IPS DF 4.7 (cell line): Measurements from ENCODE around the gene SMAD7.

Experiments
- DNase-seq: peaks from one replicate; pipeline ENCODE4 v3.0.0-alpha.2; 2013; ENCODE audit warnings: low spot score; ENCODE audit errors: extremely low read depth

SMAD7 gene

DNA sequence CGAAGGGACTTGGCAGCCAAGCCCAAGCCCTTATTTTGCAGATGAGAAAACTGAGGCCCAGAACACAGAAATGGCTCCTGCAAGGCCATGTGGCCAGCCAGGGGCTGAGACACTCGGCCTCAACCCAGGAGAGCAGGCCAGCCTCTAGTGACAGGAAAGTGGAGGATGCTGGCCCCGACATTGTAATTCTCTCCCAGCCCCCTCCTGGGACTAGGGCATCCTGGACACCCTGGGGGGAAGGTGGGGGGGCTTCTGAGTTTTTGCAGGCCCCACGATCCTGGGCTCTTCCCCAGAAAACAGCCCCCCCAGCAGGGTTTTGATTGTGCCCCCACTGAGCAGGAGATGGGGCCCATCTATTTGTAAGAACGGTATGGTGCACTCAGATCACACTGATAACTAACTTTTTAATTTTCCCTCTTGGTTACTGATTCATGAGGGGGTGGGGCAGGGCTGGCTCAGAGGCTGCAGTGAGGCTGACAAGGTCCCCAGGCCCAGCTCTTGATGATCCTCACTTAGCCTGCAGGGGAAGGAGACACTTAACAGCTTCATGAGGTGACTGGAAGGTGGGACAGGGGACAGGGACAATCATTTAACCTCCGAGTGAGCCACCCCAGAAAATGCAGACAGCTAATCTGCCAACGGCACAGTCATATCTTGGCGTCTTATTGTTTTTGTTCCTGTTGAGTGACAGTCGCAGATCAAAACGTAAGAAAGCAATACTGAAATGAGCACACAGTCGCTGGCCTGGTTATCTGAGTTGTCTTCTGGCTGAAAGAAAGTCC lies 18.9 kb downstream of the SMAD7 start:
- no peak for DNase-seq

DNA sequence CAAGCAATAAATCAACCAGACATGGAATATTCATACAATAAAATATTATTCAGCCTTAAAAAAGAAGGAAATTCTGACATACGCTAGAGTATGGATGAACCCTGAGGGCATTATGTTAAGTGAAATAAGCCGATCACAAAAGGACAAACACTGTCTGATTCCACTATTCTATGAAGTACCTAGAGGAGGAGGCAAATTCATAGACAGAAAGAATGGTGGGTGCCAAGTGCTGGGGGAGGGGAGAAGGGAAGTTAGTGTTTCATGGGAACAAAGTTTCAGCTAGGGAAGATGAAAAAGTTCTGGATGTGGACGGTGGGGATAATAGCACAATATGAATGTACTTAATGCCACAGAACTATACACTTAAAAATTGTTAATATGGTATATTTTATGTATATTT lies 19.8 kb downstream of the SMAD7 start:
- no peak for DNase-seq

DNA sequence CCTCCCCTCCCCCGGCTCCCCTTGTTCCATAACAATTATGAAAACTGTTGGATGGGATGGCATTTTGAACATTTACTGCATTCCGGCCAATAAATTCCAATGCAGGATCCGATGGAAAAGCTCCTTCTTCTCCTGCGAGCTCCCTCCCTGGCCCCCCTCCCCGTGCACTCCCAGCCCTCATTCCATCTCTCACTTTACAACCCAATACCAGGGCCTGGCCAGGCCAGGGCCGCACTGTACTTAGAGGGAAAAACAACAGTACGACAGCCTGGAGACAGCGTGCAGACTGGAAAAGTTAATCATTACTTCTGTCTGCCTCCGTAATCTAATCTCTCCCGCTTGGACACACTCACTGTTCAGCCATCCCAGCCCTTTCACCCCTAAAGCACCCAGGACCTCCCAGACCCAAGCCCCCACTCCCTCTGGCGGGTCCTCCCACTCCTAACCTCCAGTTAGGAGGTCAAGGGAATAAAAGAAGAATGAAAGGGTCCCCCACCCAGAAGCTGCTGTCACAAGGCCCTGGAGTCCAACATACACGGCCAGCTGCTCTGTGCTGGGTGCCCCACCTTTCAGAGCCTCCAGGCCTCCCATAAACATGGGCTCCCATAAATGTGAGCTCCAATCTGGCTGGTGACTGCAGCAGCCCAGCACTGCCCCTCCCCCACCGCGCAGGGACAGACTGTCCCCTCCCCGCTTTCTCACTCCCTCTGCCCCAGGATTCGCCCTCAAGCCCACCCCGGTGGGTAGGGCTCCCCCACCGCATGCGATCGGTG lies 20.6 kb downstream of the SMAD7 start:
- no peak for DNase-seq

DNA sequence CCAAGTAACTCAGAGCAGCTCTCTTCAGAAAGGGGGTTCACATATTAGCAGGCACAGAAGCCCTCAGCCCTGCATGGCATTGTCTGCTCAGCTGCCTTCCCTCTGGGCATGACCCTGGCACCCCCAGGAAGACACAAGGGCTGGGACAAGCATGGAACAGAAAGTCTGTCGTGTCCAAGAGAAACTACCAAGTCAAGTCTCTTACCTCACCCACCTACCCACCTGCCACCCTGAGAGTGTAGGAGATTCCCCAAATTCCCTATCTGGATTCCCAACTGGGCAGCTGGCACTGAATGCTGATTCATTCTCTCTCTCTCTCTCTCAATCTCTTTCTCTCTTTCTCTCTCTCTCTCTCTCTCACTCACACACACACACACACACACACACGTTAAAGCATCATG lies 21.6 kb downstream of the SMAD7 start:
- DNase-seq, result no peak

DNA sequence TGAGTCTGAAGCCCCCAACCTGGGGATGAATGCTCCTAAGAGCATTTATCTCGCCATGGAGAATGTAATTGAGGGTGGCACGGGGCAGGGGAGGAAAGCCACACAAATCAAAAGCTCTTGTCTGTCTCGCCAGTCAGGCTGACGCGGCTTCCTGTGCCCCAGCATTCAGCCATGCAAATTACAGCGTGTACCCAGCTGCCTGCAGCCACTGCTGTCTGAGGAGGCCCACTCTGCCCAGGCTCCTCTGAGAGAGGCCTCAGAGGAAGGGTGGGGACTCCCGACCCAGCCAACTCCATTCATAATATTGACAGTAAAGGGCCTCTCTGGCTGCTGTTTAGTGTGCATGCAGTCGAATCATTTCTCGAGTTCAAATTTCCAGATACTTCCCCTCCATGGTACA lies 22.0 kb downstream of the SMAD7 start:
- no peak for DNase-seq

DNA sequence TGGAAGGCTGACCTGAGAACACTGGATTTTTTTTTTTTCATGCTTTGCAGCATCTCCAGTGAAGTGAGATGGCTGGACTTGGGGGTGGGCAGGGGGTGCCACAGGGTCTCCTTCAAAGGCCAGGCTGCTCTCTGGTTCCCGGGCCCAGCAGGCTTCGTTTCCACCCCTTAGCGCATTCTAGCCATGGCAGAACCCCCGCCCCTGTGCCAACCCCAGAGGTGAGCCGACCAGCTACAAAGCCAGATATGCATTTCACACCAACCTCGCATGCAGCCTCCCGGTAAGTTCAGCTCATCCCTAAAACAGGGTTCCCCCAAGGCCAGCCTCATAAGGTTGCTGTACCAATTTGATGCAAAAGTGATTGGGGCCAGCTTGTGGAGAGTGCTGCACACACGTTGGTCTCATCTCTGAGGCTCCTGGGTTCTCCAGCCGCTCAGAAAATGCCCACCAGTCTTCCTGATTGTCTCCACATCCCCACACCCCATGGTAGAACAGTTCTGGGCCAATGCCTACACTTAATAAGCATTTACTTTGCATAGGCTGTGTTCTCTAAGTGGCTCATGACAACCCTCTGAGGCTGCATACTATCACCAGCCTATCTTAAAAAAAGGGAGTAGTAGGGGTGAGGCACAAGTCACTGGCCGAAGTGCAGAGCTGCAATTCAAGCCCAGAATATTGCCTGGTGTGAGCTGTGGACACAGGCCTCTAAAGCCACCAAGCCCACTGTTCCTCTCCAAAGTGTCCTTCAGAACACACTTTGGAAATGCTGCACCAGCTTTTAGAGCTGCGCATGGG lies 23.3 kb downstream of the SMAD7 start:
- DNase-seq, result no peak

DNA sequence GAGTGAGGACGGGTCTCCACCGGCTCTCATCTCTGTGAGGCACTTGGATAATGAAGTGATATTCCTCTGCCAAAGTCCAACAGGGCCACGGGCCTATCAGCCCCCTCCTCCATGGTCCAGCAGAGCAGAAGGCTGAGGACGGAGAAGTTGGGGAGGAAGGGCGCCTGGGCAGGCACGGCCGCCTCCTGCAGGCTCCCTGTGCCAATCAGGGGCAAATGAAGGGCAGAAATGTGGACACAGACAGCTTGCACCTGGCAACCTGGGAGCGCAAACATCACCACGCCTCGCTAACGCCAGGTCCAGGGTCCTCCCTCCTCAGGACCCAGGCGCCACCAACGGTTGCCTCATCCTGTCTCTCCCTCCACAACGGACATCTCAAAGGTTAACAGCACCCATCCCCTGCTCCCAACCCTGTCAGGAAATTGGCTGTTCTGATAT lies 24.3 kb downstream of the SMAD7 start:
- no peak for DNase-seq

DNA sequence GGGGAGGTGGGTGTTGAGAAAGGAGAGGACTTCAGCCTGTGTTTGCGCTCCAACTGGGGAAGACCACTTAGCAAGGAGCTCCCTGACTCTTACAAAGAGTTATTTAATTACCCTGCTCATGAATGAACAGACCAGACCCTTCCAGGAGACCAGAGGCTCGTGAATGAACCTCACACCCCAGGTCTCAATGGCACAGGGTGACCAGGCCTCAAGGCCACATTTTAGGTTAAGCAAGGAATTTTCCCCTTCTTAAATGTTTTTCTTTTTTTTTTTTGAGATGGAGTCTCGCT lies 25.3 kb downstream of the SMAD7 start:
- DNase-seq, result no peak

DNA sequence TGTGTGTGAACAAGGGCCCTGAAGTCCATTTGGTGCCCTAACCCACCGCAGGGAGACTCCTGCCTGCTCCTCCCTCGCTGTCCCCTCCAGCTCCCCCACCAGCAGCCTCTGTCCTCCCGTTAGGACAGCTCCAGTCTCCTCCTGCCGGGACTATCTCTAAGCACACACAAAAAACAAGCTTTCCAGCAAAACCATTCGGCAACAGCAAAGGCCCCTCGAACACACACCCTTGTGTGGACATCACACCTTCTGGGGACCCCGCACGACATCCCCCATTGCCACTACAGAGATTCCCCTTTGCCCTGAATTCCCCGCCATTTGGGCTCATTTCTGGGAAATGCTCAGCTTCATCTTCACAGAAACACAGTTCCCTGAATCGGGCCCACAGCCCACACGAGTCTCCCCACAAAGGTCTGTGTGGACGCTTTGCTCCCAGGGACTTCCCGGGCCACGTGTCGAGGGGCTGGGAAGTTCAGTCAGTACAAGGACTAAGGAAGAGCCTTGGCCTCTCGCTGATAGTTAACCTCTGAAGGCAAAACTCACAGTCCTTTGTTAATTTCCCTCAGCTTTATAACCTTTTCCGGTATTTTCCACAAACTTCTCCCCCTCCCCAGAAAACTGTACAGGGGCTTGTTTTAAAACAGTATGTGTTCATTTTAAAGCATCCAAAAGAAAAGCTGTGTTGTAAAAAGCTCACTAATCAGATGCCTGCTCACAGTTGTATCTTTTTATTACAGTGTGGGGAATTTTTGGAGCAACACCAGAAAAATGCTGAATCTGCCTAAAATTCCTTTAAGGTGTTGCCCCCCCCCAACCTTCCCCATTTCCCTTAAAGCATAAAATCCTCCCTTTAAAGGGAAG lies 25.9 kb downstream of the SMAD7 start:
- no peak for DNase-seq

DNA sequence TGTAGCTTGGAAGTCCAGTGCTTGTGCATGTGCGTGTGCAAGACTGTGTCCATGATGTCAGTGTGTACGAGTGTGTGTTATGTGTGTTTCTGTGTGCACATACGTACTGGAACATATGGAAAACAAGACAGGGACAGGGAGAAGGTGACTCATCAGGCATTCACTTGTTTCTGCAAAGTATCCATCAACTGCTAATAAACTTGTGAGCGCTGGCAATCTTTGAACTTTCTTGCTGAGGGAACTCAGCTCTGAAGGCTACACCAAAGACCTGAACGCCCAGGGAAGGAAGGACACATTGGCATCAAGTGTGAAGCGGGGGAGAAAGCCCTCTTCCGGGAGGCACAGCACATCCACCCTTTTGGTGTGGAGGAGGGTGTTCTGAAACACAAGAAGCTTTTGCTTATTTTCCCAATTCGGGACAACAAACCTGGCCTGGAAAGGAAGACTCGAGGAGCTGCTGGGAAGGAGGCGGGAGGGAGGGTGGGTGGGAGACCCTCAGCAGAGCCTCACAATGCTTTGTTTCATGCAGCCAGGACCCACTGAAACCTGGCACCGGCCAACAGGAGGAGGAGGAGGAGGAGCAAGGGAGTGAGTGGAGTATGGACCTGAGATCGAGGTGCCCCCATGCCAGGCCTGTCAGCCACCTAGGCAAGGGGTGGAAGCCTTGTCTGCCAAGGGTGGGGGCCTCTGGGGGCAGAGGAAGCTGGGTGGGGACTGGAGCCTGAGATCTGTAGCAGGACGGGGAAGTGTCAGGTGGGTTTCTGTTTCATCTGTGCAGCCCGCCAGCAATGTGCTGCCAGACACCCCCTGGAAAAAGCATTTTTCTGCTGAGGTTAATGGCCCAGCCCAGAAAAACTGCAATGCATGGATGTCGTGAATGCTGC lies 26.8 kb downstream of the SMAD7 start:
- no peak for DNase-seq

DNA sequence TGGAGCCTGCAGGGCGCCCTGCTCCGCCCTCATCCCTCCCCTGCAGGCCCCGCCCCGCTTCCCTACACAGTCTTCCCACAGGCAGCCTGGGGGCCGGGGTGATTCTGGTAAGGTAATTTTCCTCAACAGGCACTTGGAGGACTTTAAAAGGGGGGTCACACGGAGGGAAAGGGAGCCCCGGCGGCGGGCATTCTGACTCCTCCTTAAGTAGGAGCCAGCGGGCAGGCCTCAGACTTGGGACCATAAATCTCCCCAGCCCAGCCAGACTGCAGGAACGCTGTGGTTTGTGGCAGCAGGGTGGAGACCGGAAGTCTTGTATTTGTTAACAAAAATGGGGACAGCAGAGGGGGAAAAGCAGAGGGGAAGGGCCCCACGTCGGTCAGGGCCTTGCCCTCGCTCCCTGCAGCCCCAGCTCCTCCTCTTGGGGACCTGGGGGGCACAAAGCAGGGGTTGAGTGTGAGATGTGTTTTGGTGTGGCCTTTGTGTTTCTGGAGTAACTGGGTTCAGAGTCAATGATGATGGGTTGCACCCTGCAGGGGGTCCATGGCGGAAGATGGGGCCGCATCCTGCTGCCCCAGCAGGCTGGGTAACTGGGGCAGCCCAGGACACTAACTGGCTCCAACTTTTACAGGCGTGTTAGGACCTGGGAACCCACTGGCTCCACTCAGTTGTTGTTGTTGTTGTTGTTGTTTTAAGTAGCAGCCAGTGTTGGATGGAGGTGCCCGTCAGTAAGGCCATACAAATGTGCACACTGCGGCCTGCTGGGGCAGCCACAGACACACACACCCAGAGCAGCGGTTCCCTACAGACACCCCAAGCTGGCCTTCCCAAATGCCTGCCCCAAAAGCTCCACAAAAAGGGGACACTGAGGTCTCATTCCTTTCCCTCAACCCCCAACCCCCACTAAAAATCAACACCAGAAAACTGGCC lies 27.7 kb downstream of the SMAD7 start:
- DNase-seq, result no peak

DNA sequence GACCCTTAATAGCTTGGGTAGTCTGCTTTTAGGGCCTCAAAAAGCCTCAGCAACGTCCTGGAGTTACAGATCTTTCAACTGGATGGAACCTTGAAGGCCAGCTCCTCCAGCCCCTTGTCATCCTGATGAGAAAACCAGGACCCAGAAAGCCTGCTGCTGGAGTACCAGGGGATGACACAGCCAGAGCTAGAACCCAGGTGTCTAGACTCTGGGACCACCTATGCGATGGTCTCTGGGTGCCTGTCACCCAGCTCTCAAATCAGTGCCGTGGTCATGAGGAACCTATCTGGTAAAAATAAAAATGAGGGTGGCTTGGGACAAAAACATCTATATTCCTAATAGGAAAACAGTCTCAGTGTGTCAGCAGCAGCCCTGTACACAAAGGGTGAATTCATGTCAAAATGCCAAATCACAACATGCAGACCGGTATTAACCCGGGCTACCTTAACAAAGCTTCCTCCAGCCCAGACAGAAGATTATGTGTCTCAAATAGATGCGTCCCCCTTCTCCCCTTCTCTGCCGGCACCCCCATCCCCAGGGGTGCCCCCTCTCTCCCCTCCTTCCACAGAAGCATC lies 28.5 kb downstream of the SMAD7 start:
- DNase-seq, result no peak

DNA sequence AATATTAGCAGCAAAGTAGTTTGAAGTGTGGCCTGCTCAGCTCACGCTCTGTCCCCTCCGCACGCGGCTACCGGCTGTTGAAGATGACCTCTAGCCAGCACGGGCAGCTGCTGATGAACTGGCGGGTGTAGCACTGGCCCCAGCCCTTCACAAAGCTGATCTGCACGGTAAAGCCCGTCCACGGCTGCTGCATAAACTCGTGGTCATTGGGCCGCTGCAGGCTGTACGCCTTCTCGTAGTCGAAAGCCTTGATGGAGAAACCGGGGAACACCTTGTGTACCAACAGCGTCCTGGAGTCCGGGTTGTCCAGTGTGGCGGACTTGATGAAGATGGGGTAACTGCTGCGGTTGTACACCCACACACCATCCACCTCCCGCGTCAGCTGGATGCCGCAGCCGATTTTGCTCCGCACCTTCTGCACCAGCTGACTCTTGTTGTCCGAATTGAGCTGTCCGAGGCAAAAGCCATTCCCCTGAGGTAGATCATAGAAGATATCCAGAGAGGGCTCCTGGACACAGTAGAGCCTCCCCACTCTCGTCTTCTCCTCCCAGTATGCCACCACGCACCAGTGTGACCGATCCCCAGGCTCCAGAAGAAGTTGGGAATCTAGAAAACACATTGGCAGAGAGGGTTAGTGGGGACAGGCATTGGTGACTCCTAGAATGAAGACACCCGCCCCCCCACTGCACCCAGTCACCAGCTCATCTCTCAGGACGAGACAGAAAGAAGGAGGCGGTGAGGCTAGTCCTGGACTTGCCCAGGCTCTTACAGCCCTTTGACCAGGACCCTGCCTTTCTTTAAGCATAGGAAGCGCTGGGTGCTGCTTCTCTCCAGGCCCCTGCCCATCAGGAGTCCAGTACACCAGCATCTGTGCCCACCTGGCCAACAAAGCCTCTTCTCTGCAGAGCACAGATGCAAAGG lies 29.2 kb downstream of the SMAD7 start:
- no peak for DNase-seq

DNA sequence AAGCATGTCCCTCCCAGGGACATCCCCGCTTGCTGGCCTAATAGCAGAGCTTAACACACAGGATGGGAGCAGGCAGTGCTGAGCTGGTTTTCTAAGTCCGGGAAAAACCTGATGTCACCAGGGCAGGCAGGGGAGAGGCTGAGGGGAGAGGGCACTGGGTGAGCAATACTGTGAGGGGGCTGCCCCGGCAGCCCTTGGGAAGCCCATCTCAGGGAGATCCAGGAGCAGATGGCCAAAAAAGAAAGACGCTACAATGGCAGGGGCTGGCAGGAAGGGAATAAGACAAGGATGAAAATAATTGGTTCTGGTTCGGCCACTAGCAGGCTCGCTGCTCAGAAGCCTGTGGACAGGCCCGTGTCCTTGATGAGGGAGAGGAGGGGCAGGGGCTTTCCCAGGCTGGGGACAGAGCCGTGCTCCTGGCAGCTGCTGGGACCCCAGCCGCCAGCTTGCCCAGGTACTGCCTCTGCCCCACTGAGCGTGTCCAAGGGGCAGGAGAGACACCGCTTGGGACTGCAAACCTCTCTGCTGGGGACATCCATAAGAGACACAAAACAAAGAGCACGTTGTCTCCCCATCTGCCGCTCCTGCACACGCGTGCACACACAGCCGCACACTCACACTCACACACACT lies 30.2 kb downstream of the SMAD7 start:
- DNase-seq, result no peak

DNA sequence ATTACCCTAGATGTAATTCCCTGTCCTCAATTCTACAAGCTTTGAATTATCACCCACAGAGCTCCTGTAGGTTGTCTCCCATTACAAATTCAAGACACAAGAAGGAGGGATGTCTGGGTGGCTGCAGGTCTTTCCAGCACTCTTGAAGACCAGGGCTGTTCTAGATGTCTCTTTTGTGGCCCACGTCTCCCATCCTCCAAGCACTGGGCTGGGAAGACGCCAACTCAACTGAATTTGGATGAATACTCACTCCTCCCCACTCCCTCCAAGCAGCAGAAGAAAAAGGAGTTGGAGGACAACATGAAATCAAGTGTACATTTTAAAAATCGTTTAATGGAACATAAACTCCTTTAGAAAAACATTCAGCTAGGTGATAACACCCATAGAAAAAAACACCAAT lies 31.2 kb downstream of the SMAD7 start:
- DNase-seq, result no peak

DNA sequence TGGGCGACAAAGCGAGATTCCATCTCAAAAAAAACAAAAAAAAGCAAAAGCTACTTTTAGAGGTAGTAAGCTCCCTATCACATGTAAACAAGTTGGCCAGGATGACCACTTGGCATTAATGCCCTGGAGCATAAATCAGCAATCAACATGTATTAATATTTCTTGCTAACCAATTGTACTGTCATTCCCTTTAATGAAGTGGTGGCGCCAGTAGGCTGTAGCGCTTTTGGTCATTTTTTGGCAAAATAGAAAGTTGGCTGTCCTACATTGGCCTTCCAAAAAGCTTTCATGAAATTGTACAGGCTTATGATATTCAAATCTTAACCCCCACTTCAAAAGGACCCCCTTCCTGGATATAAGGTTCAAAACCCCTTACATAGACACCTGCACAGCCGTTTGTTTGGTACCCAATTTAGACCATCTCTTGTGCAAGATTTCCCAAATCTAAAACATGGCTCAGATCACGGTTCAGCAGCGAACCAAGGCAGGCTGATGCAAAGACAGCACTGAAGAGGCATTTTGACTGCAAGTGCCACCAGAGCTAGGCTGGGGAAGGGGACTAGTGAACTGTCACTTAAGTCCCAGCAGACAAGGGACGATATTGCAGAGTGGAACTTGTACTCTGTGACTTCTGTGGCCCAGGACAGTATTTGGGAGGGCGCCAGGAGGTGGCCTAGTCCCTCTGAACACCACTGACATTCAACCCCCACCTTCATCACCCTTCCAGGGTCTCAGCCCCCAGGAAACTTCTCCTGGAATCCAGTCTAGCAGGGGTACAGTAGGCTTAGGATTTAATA lies 31.9 kb downstream of the SMAD7 start:
- DNase-seq, result no peak
